ENCODE results near the gene IRAG1. TPM values are rescaled to one million over a fixed set of nuclear protein-coding genes. Genes with fewer than 3 reads are reported as not detected.
"Not testable (repeated sequence)": the region's sequence is repeated elsewhere in the genome, so short reads cannot be mapped to it uniquely, and the experiment has no call there.

The IRAG1 gene
- total RNA-seq, 1 experiment from 2014 or later: not detected

- DNase-seq (ENCODE audit: low read depth): peak; percentile 7
These were observed 8.4 kb upstream of the IRAG1 start for GRCh38 chr11:10701982-10702381.

DNA sequence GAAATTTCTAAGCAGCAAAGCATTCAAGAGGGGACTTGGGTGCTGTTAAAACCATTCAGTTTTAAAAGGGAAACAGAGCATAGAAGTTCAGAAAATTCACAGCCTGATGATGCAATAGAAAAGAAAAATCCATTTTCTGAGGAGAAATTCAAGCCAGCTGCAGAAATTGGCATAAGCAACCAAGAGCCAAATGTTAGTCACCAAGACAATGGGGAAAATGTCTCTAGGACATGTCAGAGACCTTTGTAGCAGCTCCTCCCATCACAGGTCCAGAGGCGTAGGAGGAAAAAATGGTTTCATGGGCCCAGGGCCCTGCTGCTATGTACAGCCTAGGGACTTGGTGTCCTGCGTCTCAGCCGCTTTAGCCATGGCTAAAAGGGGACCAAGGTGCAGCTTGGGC is 5.5 kb upstream of the IRAG1 start:
- DNase-seq (ENCODE audit: low read depth): no peak

DNA sequence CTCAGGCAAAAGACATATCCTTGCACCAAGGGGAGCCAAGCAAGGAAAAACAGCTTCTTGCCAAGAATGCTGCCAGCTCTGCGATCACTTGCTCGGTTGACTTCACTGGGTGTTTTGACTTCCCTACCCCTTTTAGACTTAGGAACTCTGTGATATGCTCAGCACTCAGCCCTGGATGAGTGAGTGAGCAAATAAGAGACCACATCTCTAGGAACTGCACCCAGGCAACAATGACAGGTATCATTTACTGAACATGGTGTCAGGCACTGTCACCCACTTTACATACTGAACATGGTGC is 3.7 kb upstream of the IRAG1 start:
- no peak for DNase-seq (ENCODE audit: low read depth)

DNA sequence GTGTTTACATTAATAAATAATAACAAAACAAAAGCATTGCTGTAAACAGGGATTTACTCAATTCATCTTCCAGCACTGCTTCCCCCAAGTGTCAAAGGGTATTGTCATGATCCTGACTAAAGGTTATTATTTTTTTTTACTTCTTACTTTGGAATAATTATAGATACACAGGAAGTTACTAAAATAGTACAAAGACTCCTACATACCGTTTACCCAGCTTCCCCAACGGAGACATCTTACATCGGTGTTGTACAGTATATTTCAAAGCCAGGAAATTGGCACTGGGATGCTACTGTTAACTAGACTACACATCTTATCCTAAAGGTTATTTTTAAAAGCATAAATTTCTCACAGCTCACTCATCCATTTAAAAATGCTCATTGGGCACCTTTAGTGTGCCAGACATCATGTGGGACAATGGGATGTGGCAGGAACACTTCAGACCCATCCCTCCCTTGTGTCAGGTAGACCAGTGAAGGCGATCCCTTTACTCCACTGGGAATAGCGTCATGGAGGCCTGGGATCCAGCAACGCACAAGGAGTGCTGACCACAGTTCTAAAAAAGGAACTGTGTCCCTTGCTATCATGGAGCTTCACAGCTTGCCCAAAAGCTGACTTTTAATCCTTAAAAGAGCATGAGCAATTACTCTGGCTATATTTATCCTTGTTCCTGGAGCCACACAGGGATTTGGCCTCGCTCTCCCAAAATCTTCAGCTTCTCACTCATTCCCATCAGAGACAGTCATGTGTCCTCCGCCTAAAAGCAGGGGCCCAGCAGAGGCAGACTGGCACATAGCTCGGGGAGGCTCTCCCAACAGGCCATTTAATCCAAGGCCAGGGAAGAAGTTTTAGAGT is 3.1 kb upstream of the IRAG1 start:
- no peak for DNase-seq (ENCODE audit: low read depth)

DNA sequence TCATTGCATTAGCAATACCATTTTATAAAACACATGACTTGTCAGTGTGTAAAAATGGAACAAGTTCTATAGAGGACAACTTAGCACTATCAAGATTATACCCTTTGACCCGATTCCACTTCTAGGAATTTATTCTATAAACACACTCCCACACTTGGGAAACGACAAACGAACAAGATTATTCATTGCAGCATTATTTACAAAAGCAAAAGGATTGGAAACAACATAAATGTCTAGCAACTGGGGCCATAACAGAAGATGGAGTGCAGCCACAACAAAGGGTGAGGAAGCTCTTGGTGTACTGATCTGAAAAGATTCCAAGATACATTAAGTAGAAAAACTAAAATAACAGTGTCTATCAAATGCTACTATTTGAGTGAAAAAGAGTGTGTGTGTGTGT is 2.3 kb upstream of the IRAG1 start:
- DNase-seq (ENCODE audit: low read depth): no peak

- no peak for DNase-seq (ENCODE audit: low read depth)
These were observed 1.1 kb upstream of the IRAG1 start for GRCh38 chr11:10694486-10695239.

DNA sequence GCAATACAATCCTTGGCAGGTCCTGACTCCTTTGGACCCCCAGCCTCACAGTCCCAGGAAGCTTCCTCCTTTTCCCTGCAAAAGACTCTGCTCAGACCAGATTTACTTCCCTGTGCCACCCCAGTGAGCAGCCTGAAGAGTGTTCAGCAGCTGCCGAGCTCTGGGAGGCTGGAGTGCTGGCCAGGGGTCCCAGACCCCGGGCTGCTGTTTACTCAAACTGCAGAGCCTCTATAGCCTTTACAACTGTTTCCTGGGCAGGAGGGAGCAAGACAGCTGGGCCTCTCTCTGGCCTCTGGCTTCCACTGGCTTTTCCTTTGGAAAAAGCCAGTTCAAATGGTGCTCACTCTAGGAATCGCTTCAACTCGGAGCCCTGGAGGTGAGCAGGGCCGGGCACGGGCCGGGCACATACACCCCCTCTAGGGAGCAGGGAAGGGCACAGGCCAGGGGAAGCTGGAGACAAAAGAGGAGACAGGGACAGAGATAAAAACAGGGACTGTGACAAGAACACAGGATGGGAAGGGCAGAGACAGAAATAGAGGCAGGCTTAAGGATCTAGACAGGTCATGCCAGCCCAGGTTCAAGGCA is 932 bp downstream of the IRAG1 start:
- no peak for DNase-seq (ENCODE audit: low read depth)

DNA sequence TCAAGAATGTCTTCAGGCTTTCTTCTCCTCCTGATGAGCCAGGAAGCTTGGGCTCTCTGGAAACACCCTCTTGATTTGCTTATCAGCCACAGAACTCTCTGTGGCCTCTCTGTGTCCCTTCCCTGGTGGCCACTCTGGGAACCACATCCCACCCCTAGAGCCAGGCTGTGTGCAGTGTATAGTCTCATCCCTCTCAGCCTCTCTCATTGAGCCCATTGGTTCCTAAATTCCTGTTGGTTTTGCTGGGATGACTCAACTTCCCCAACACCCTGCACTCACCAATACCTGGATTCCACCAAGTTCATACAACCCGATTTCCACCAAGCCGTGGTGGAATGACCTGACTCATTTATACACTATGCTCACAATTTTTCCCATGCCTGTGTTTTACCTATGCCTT is 5.2 kb downstream of the IRAG1 start:
- DNase-seq (ENCODE audit: low read depth): peak; percentile 46

- DNase-seq (ENCODE audit: low read depth): no peak
These were observed 7.2 kb downstream of the IRAG1 start for GRCh38 chr11:10686311-10686710.

DNA sequence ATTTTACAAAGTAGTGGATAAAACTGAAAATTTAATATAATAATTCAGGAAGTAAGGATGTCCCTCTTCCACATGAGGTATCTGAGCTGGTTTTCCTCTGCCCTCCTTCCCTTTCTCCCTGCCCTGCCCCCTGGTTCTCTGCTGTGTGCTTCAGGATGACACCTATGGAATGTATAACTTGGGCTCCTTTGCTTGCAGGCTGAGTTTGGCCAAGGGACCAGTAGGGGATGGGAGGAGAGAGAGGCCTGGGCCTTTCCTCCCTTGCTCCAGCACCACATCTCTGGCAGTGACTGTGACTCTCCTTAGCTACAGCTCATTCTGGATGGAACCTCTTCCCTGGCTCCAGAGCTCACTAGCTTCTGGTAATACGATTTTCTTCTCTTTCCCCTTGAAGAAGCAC is 10.1 kb downstream of the IRAG1 start:
- no peak for DNase-seq (ENCODE audit: low read depth)

DNA sequence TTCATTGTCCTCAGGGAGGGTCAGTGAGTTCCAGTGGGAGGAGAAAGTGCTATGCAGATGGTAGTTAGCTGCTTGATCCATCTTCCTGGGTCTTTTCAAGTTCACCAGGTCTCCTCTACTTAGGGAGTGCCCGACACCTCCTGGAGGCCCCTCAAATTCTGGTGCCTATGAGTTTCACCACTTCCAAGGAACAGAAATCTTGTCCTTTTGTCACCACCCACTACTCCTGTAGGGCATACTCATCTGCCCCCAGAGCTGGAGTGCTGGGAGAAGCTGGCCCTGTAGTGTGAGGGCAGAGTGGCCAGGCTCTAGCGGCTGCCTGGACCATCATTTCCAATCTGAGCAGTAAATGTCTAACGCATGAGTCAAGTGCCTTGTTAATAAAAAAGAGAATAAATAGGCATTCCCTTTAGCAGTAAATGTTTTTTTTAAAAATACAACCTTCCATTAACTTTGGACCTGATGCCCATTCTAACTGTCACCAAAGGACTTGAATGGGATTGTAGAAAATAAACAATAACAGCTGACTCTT is 12.5 kb downstream of the IRAG1 start:
- no peak for DNase-seq (ENCODE audit: low read depth)

- not testable (repeated sequence) for DNase-seq (ENCODE audit: low read depth)
These were observed 13.3 kb downstream of the IRAG1 start for GRCh38 chr11:10680279-10680678.

DNA sequence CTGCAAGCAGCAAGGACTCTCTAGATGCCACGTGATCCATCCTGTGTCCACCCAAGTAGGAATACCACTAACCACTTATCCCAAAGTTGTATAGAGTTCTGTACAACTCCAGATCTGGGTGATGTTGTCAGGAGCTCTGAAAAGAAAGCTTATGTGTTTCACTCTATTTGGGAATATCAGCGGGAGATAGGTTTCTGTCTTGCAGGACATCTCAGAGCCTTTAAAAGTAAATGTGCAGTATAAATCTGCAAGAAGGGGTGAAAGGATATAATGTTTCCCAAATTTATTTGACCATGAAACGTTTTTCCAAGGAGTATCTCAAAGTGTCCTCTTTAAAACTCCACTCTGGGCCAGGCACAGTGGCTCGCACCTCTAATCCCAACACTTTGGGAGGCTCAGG is 13.9 kb downstream of the IRAG1 start:
- DNase-seq (ENCODE audit: low read depth): no peak

DNA sequence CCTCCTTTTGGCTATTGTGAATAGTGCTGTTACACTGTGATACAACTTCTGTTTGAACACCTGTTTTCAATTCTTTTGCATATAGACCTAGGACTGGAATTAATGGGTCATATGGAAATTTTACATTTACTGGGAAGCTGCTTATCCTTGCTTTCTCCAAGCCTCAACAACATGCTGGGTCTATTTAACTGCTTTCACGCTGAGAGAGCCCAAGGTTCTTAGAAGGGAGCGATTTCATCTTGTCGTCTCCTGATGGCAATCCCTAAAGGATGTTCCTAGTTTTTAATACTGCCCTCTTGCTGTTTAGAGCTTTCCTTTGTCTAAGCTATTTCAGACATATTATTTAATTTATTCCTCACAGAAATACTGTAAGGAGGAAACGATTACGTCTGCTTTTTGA is 15.5 kb downstream of the IRAG1 start:
- no peak for DNase-seq (ENCODE audit: low read depth)

GRCh38 chr11:10676919-10677318 is 16.6 kb downstream of the IRAG1 start:
- no peak for DNase-seq (ENCODE audit: low read depth)

DNA sequence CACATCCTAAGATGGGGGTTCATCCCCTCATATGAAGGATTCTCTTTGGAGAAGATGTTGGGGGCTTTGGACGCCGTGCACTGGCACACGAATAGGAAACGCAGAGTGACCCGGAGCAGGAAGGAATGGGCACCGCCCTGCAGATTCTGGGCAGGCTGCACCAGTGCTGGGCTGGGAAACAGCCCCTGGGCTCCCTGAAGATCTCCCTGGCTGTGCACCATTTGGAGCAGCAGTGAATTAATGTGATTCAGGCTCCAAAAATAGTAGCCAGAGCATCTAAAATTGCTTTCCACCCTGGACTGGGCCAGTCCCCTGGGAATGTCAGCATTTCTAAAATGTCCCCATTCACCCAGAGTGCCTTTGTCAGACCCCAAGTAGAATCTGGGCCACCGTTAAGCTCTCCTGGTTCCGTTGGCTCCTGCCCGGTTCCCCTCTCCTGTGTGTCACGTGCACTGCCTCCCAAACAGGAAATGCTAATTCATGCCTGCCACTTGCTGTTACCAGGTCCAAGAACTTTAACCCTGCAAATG is 18.6 kb downstream of the IRAG1 start:
- no peak for DNase-seq (ENCODE audit: low read depth)

DNA sequence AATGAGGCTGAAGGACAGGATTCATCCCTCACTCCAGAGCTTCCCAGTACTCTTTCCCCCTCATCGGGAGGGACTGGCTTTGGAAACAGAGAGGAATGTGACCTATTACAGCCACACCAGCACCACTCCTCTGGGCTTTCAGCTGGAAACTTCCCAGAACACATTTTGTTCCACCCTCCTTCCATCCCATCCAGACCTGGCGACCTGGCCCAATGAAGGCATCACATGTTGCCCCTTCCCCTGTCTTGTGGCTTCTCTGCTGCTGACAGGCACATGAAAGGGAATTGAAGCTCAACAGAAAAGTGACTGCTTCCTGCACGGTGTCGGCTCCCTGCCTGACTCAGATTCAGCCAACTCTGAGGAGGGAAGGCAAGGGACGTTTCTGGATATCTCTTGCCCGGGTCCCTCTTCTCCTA is 19.1 kb downstream of the IRAG1 start:
- no peak for DNase-seq (ENCODE audit: low read depth)

- no peak for DNase-seq (ENCODE audit: low read depth)
These were observed 20.0 kb downstream of the IRAG1 start for GRCh38 chr11:10673501-10674062.

- DNase-seq (ENCODE audit: low read depth): no peak
These were observed 23.5 kb downstream of the IRAG1 start for GRCh38 chr11:10670099-10670498.

DNA sequence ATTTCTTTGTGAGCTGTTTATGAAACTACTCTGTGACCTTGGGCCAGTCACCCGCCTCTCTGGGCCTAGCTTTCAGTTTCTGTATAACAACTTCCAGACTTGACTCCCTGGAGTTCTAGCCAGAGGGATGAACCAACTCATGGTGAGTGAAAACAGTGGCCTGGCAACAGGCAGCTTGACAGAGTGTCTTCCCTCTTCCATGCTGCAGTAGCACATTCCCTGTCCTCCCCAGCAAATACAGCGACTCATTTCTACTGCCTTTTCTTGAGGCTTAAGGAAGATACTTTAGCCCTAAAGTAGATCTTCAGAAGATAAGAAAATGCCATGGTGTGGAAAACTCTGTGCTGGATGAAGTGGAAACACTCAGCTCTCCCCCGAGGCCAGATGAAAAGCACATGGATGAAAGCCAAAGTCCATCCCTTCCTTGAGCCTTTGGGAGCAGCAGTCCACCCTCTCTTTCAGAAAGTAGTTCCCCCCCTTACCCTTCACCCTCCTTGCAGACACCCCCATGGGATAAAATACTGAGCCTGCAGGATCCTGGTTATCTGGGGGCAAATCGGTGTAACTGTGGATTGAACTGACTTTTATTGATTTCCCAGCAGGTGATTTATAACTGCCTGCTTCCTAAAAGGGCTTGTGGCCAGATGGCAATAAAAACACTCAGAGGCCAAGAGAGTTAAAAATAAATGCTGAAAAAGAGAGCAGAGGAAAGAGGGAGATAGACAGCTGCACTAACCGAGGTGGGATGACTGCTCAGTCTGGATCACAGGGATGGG is 24.1 kb downstream of the IRAG1 start:
- DNase-seq (ENCODE audit: low read depth): peak; percentile 16

DNA sequence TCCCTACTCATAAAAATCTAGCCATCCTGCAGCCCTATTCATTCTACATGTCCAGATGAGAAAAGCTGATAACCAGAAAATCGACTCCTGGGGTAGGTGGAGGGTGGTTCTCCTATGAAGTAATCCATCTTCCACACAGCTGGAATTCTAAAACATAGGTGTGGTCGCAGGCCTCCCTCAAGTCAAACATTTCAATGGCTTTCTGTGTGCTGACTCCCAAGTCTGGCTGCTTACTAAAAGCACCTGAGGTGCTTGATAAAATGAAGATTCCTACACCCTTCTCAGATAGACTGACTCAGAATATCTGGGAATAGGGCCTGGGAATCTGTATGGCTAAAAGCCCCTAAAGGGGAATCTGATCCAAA is 26.1 kb downstream of the IRAG1 start:
- DNase-seq (ENCODE audit: low read depth): peak; percentile 45
